Astrocyte of the spinal cord (primary cell): Measurements from ENCODE around the gene ARL11.

Experiments
- DNase-seq: peaks from one replicate; pipeline ENCODE4 v3.0.0; 2011; ENCODE audit warnings: low read depth, low spot score
- H3K4me3 ChIP-seq: 2 replicates; pipeline ENCODE4 v1.5.1; 2011; ENCODE audit warnings: low read depth, mild to moderate bottlenecking, low read length, moderate library complexity
- in situ Hi-C: cut with HindIII; loops from 2 replicates; pipeline ENCODE4 v1.10.0; 2017; ENCODE audit warnings: low sequenced_read_pairs
- TF ChIP-seq, protein P1 (sequence below): IDR thresholded peaks from 2 replicates; pipeline ENCODE4 v1.5.1; 2012; ENCODE audit warnings: low read depth, mild to moderate bottlenecking, low read length, inconsistent platforms

The ARL11 gene

DNA sequence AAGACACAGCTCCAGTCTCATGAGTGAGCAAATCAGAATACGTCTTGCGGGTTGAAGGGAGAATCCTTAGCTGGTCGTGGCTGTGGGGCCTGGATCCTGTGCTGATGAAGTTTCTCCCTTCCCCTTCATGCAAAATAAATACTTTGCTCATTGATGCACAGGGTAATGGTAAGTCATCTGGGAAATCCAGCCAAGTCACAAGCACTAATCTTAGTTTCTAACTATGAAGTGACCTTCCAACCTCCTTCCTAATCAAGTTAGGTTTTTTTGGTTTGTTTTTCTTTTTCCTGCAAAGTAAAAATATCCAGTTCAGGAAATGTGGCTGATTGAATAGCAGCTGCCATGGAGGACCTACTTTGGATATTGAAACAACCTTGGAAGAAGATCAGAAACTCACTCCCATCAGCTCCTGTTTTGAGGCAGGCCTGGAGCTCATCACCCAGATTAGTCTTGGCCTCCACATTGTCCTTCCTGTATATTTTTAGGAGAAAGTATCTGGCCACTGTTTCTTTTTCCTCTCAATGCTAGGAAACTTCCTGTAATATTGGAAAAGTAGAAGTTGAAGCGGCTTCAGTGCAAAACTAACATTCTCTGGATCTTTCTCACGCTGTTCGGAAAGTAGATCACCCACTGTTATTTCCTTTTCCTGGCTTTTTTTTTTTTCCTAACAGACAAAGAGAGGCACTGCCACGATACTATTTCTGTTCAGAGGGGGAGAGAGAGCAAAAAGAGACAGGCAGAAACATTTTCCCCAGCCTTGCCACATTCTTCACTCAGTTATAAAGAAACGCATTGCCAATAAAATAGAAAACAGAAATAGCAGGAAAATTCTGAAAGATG, 12.3 kb upstream of the ARL11 start:
- no peak for DNase-seq
- TF ChIP-seq, protein P1, sequence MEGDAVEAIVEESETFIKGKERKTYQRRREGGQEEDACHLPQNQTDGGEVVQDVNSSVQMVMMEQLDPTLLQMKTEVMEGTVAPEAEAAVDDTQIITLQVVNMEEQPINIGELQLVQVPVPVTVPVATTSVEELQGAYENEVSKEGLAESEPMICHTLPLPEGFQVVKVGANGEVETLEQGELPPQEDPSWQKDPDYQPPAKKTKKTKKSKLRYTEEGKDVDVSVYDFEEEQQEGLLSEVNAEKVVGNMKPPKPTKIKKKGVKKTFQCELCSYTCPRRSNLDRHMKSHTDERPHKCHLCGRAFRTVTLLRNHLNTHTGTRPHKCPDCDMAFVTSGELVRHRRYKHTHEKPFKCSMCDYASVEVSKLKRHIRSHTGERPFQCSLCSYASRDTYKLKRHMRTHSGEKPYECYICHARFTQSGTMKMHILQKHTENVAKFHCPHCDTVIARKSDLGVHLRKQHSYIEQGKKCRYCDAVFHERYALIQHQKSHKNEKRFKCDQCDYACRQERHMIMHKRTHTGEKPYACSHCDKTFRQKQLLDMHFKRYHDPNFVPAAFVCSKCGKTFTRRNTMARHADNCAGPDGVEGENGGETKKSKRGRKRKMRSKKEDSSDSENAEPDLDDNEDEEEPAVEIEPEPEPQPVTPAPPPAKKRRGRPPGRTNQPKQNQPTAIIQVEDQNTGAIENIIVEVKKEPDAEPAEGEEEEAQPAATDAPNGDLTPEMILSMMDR = no peak
- in situ Hi-C loops = no loop called here
- H3K4me3 ChIP-seq = no peak overlapping the region

GRCh38 chr13:49616676-49617065, 11.6 kb upstream of the ARL11 start:
- no peak overlapping the region for H3K4me3 ChIP-seq
- in situ Hi-C loops = no loop called here
- TF ChIP-seq, protein P1 = no peak
- no peak for DNase-seq

DNA sequence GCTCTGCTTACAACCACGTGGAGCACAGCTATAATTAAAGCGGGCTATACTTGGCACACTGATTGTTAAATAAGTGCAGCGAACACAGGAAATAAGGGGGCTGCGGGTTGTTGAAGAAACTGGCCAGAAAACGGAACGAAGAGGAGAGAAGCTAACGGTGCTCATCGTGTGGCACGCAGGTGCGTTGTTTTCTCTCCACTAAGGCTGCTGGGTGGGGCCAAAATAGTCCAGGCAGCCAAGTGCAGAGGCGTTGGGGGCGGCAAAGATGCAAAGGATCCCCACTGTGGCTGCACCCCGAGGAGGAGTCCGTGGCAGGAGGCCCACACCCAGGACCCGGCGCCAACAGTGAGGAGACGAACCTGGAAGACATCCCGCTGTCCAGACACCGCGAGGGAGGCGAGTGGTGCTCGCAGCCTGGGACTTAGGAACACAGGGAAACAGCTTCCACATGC, 8.1 kb upstream of the ARL11 start:
- no peak for DNase-seq
- TF ChIP-seq, protein P1 = no peak
- in situ Hi-C loops = no loop called here
- H3K4me3 ChIP-seq = peak overlapping the region; percentile 16

- no peak for DNase-seq
- no peak overlapping the region for H3K4me3 ChIP-seq
- TF ChIP-seq, protein P1 = no peak
- in situ Hi-C loops = no loop called here
These were observed 5.9 kb upstream of the ARL11 start for GRCh38 chr13:49622174-49622946.

GRCh38 chr13:49624229-49624628, 4.1 kb upstream of the ARL11 start:
- TF ChIP-seq, protein P1 = no peak

GRCh38 chr13:49625392-49626079, 2.8 kb upstream of the ARL11 start:
- in situ Hi-C loops = no loop called here
- TF ChIP-seq, protein P1 = no peak
- no peak overlapping the region for H3K4me3 ChIP-seq
- no peak for DNase-seq

More at GRCh38 chr13:49624229-49624628, 4.1 kb upstream of the ARL11 start:
- DNase-seq = no peak
- in situ Hi-C loops = no loop called here
- H3K4me3 ChIP-seq = no peak overlapping the region
